ENCODE data around the gene CLTCL1. TPM values are rescaled to one million over a fixed set of nuclear protein-coding genes. Genes with fewer than 3 reads are reported as not detected.
"Not testable (repeated sequence)": the region's sequence is repeated elsewhere in the genome, so short reads cannot be mapped to it uniquely, and the experiment has no call there.

The CLTCL1 gene
- total RNA-seq, 4 donors from 2014 or later = 8.5 to 19.2 (median 12.8) TPM

DNA sequence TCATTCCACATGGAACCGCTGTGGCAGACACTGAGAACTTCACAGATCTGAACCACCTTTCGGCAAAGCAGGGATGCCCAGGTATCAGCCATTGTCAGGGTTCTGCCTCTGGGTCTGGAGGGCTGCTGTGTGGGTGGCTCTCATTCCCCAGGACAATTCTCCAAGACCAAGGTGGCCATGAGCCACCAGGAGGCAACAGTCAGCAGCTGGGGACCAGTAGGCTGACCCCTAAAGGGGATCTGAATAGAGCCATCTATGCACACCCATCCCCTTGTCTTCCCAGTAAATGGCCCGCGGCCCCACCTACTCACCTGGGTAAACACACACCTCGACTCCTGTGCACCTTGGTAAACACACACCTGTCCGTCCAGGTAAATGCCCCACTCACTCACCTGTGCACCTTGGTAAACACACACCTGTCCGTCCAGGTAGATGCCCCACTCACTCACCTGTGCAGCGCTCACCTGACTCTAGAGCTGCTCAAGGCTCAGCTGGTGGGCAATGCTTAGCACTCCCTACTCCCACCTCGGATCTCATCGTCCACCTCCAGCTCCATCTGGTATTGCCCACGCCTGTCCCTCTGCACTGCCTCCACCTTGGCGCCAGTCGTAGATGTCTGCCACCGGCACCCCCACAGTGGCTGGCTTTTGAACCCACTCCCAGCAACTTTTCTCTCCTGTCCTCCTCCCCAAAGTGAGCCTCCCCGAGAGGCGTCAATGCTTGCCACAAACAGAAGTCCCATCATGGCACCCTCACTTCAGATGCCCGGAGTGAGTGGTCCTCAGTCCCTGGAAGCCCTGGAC is 123.2 kb downstream of the CLTCL1 start:
- peaks cover 4% of the 10 kb centered on the region for H3K27me3 ChIP-seq
- intact Hi-C loops (cut with DNase I) = no loop called here

DNA sequence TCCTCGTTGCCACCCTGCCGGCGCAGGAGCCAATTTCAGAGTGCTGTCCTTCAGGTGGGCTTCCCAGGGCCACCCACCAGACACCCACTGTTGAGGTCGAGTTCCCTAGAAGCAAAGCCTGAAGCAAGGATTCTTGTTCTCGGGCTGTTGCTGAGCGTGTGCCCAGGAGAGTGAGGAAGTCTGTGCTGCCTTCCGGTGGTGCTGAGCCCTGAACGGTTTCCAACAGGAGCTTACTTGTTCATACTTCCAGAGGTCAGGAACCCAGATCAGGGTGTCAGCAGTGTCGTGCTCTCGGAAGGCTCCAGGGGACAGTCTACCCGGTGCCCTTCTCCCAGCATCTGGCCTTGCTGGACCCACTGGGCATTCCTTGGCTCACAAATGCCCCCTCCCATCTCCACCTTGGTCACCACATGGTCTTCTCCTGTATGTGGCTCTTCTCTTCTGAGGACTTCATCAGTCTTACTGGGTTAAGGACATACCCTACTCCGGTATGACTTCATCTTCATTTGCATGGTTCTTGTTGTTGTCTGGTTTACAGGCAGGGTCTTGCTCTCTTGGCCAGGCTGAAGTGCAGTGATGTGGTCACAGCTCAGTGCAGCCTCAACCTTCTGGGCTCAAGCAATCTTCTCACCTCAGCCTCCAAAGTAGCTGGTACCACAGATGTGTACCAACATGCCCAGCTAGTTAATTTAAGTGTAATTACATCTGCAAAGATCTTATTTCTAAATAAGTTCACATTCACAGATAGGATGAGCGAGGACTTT is 124.2 kb downstream of the CLTCL1 start:
- intact Hi-C loops (cut with DNase I) = no loop called here
- Histone ChIP-seq H3K4me3 (replicated peaks in 1 of 3) (no peak overlapping the region), H3K36me3 (no peaks in the 10 kb centered on the region), H3K27ac (no peak overlapping the region), H3K4me1 (peaks cover 16 to 21% of the 10 kb centered on the region in 2 donors), H3K9me3 (no peaks in the 10 kb centered on the region), H3K27me3 (peaks cover 4% of the 10 kb centered on the region)
- 71 to 86% methylated on average over 5 to 13 of the region's 13 CpGs for WGBS, 2 donors
- DNase-seq = no peak
- no peak for TF ChIP-seq POLR2A (IDR thresholded peaks at IDR 0.05)
- TF ChIP-seq, protein P1, sequence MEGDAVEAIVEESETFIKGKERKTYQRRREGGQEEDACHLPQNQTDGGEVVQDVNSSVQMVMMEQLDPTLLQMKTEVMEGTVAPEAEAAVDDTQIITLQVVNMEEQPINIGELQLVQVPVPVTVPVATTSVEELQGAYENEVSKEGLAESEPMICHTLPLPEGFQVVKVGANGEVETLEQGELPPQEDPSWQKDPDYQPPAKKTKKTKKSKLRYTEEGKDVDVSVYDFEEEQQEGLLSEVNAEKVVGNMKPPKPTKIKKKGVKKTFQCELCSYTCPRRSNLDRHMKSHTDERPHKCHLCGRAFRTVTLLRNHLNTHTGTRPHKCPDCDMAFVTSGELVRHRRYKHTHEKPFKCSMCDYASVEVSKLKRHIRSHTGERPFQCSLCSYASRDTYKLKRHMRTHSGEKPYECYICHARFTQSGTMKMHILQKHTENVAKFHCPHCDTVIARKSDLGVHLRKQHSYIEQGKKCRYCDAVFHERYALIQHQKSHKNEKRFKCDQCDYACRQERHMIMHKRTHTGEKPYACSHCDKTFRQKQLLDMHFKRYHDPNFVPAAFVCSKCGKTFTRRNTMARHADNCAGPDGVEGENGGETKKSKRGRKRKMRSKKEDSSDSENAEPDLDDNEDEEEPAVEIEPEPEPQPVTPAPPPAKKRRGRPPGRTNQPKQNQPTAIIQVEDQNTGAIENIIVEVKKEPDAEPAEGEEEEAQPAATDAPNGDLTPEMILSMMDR (IDR thresholded peaks at IDR 0.05) = no peak

More for the DNA sequence above, 123.2 kb downstream of the CLTCL1 start:
- TF ChIP-seq, protein P1 (IDR thresholded peaks at IDR 0.05) = no peak
- no peak for TF ChIP-seq POLR2A (IDR thresholded peaks at IDR 0.05)
- 54 to 66% methylated on average over 17 of the region's 17 CpGs for WGBS, 2 donors
- Histone ChIP-seq H3K27ac (no peak overlapping the region), H3K4me1 (peaks cover 19 to 31% of the 10 kb centered on the region in 2 donors), H3K36me3 (no peaks in the 10 kb centered on the region), H3K4me3 (replicated peaks in 1 of 3) (no peak overlapping the region), H3K9me3 (no peaks in the 10 kb centered on the region)
- no peak for DNase-seq

DNA sequence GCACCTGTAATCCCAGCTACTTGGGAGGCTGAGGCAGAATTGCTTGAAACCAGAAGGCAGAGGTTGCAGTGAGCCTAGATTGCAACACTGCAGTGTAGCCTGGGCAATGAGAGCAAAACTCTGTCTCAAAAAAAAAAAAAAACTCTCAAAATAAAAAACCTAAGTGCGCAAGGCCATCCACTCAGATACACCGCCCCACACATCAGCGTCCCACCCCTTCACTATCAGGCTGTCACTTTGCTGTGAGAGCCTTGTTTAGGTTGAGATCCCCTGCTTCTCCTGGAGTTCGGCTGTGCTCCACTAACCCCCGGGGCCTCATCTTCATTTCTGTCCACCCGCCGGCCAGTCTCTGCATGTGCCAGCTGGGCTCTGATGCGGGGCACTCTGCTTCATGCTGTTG is 125.1 kb downstream of the CLTCL1 start:
- intact Hi-C loops (cut with DNase I) = no loop called here
- Histone ChIP-seq H3K4me1 (peaks cover 13 to 18% of the 10 kb centered on the region in 2 donors), H3K36me3 (no peaks in the 10 kb centered on the region), H3K4me3 (replicated peaks in 1 of 3) (no peak overlapping the region), H3K27ac (no peak overlapping the region), H3K27me3 (peaks cover 4% of the 10 kb centered on the region), H3K9me3 (no peaks in the 10 kb centered on the region)
- 78 to 83% methylated on average over 8 of the region's 8 CpGs for WGBS, 2 donors
- no peak for DNase-seq
- no peak for TF ChIP-seq POLR2A (IDR thresholded peaks at IDR 0.05)
- TF ChIP-seq, protein P1 (IDR thresholded peaks at IDR 0.05) = no peak

DNA sequence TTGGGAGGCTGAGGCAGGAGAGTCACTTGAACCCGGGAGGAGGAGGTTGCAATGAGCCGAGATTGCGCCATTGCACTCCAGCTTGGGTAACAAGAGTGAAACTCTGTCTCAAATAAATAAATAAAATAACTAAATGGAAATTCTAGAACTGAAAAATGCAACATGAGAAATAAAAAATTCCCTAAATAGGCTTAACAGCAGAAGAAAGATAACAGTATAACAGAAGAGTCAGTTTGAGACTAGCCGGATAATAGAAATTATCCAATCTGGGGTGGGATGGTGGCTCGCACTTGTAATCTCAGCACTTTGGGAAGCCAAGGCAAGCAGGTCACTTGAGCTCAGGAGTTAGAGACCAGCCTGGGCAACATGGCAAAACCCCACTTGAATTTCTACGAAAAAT is 127.1 kb downstream of the CLTCL1 start:
- peaks cover 4% of the 10 kb centered on the region for H3K27me3 ChIP-seq
- peaks cover 2 to 5% of the 10 kb centered on the region in 2 donors for H3K4me1 ChIP-seq
- 92 to 93% methylated on average over 6 of the region's 6 CpGs for WGBS, 2 donors
- TF ChIP-seq, protein P1 (IDR thresholded peaks at IDR 0.05) = no peak
- TF ChIP-seq POLR2A (IDR thresholded peaks at IDR 0.05) = no peak
- no peak overlapping the region for H3K4me3 ChIP-seq (replicated peaks in 1 of 3)
- no peak for DNase-seq
- H3K9me3 ChIP-seq = no peaks in the 10 kb centered on the region
- intact Hi-C loops (cut with DNase I) = no loop called here
- no peak overlapping the region for H3K27ac ChIP-seq
- H3K36me3 ChIP-seq = no peaks in the 10 kb centered on the region

DNA sequence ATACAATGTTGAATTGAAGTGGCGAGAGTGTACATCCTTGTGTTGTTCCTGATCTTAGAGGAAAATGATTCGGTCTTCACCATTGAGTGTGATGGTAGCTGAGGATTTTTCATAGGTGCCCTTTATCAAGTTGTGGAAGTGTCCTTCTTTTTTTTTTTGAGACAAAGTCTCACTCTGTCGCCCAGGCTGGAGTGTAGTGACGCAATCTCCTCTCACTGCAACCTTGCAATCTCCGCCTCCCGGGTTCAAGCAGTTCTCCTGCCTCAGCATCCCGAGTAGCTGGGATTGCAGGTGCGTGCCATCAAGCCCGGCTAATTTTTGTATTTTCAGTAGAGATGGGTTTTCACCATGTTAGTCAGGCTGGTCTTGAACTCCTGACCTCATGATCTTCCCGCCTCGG is 132.9 kb downstream of the CLTCL1 start:
- H3K27me3 ChIP-seq; intact Hi-C loops (cut with DNase I); DNase-seq; H3K4me3 ChIP-seq (replicated peaks in 1 of 3); H3K4me1 ChIP-seq; H3K36me3 ChIP-seq; H3K9me3 ChIP-seq; H3K27ac ChIP-seq: not testable (repeated sequence)
- WGBS, 2 donors = 83 to 90% methylated on average over 11 of the region's 11 CpGs

DNA sequence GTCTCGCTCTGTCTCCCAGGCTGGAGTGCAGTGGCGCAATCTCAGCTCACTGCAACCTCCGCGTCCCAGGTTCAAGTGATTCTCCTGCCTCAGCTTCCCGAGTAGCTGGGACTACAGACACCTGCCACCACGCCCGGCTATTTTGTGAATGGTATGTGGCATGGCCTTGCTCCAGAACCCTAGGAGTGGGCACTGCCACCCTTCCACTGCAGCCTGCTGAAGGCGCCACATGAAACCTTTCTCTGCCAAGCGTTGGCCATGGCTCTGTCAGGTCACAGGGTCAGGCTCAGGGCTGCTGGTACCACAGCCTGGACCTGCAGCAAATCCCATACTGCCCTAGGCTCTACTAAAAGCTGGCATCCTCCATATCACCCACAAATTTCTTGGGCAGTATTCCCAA is 135.4 kb downstream of the CLTCL1 start:
- H3K4me1 ChIP-seq; H3K4me3 ChIP-seq (replicated peaks in 1 of 3); intact Hi-C loops (cut with DNase I); H3K36me3 ChIP-seq; H3K9me3 ChIP-seq; H3K27me3 ChIP-seq; H3K27ac ChIP-seq; DNase-seq: not testable (repeated sequence)
- 87 to 91% methylated on average over 6 to 9 of the region's 9 CpGs for WGBS, 2 donors
